HepG2 (cell line): ENCODE results near the gene CNTNAP1. TPM values are rescaled to one million over a fixed set of nuclear protein-coding genes. Genes with fewer than 3 reads are reported as not detected.

Source experiments
- ATAC-seq: fragments of 200-7000 bp; cut with Tn5 transposase; 3 replicates; pipeline ENCODE4 v1.9.1; 2020; ENCODE audit warnings: mild to moderate bottlenecking, moderate library complexity
- BruUV-seq: library from RNA; stranded (reverse); fragments of 400-500 nt; replicated peaks from 2 replicates; lab custom pipeline; 2021; lab: Mats Ljungman, UMichigan
- CTCF ChIA-PET: fragments of 300-600 bp; formaldehyde crosslinking; extraction: SDS; loops from one replicate; lab custom pipeline; 2021; ENCODE audit warnings: low total read pairs, inconsistent platforms, low intra/inter-chr PET ratio; lab: Yijun Ruan, JAX
- POLR2A ChIA-PET: fragments of 350-600 bp; sonication (Branson Sonifier 250); formaldehyde crosslinking; loops from one replicate; lab custom pipeline; 2020; ENCODE audit warnings: antibody characterized with exemption, inconsistent platforms; lab: Yijun Ruan, JAX
- DNase-seq: peaks from one replicate; pipeline ENCODE4 v3.0.0-alpha.2; 2015; ENCODE audit warnings: low spot score
- FAIRE-seq: peaks from 3 replicates; lab custom pipeline; 2011; peaks lifted over from hg19 to GRCh38; lab: Jason Lieb, UNC
- H2AFZ ChIP-seq: one replicate; pipeline ENCODE4 v1.6.1; 2011; ENCODE audit warnings: low read length, inconsistent platforms
- H3K27ac ChIP-seq: fragments of 300-600 bp; 3 replicates; pipeline ENCODE4 v1.8.0; 2011; ENCODE audit warnings: mixed run types, mild to moderate bottlenecking, mixed read lengths, low read length, inconsistent platforms; ENCODE audit not compliant: insufficient read depth; ENCODE audit errors: extremely low read length
- H3K27me3 ChIP-seq, 2 experiments: fragments of 200-600 bp in 1 of 2; 2 replicates in 1 of 2; 3 replicates in 1 of 2; pipeline versions ENCODE4 v1.6.0 to v1.8.0; 2011; ENCODE audit warnings: low read length in 2 of 2, mild to moderate bottlenecking in 2 of 2, moderate library complexity in 2 of 2, inconsistent platforms in 1 of 2; ENCODE audit not compliant: insufficient read depth in 2 of 2, control insufficient read depth in 1 of 2
- H3K36me3 ChIP-seq, 2 experiments: fragments of 200-600 bp in 1 of 2; replicated peaks in 1 of 2; 2 replicates in 1 of 2; 3 replicates in 1 of 2; pipeline versions ENCODE4 v1.5.1 to v1.8.0; 2011; ENCODE audit warnings: low read length in 2 of 2, inconsistent platforms in 1 of 2; ENCODE audit not compliant: insufficient read depth in 2 of 2, control insufficient read depth in 1 of 2
- H3K4me1 ChIP-seq: 2 replicates; pipeline ENCODE4 v1.5.1; 2012; ENCODE audit warnings: low read length, inconsistent platforms; ENCODE audit not compliant: insufficient read depth
- H3K4me2 ChIP-seq: 2 replicates; pipeline ENCODE4 v1.6.0; 2011; ENCODE audit warnings: low read depth, low read length, inconsistent platforms
- H3K4me3 ChIP-seq, 3 experiments: fragments of 200-600 bp in 1 of 3; sonication (generic), shearing (Covaris generic) in 1 of 3; replicated peaks in 1 of 3; 2 replicates each; pipeline ENCODE4 v1.5.1; 2011 to 2016; ENCODE audit warnings: low read length in 3 of 3, inconsistent platforms in 2 of 3, low read depth in 2 of 3, mild to moderate bottlenecking in 2 of 3, control low read depth in 1 of 3, mixed read lengths in 1 of 3; ENCODE audit not compliant: insufficient read depth in 1 of 3
- H3K79me2 ChIP-seq: one replicate; pipeline ENCODE4 v1.6.1; 2011; ENCODE audit warnings: low read length, inconsistent platforms; ENCODE audit not compliant: insufficient read depth
- H3K9ac ChIP-seq: 2 replicates; pipeline ENCODE4 v1.6.0; 2011; ENCODE audit warnings: mild to moderate bottlenecking, low read depth, low read length, inconsistent platforms; ENCODE audit not compliant: insufficient read depth
- H3K9me3 ChIP-seq: 2 replicates; pipeline ENCODE4 v1.5.1; 2012; ENCODE audit warnings: mild to moderate bottlenecking, low read length
- H4K20me1 ChIP-seq: 2 replicates; pipeline ENCODE4 v1.6.0; 2011; ENCODE audit warnings: inconsistent platforms, mild to moderate bottlenecking, low read length, moderate library complexity; ENCODE audit not compliant: insufficient read depth
- NFIB ChIP-seq: sonication (generic); formaldehyde crosslinking; IDR thresholded peaks from 2 replicates; pipeline ENCODE4 v1.9.0; 2021; ENCODE audit warnings: missing genetic modification reagents, mild to moderate bottlenecking, borderline replicate concordance
- RBM39 ChIP-seq: fragments of 200-400 bp; formaldehyde crosslinking; IDR thresholded peaks from one replicate; pipeline ENCODE4 v1.6.1; 2018; ENCODE audit warnings: antibody characterized with exemption, mild to moderate bottlenecking, low read depth, low read length; ENCODE audit not compliant: poor library complexity, severe bottlenecking
- SNRNP70 ChIP-seq: fragments of 200-400 bp; formaldehyde crosslinking; IDR thresholded peaks from 2 replicates; pipeline ENCODE4 v1.6.1; 2017; ENCODE audit warnings: mild to moderate bottlenecking, low read depth, low read length, moderate library complexity
- TCF7 ChIP-seq: sonication (generic); IDR thresholded peaks from 2 replicates; pipeline ENCODE4 v1.6.1; 2016; ENCODE audit warnings: antibody characterized with exemption, low read depth
- WIZ ChIP-seq: sonication (generic); formaldehyde crosslinking; IDR thresholded peaks from 2 replicates; pipeline ENCODE4 v1.5.1; 2020; ENCODE audit warnings: mild to moderate bottlenecking, missing genetic modification reagents
- ZNF17 ChIP-seq: sonication (generic); formaldehyde crosslinking; IDR thresholded peaks from 2 replicates; pipeline ENCODE4 v1.5.0; 2020; ENCODE audit warnings: mild to moderate bottlenecking, missing genetic modification reagents
- ZNF33A ChIP-seq: sonication (generic); formaldehyde crosslinking; IDR thresholded peaks from 2 replicates; pipeline ENCODE4 v1.5.1; 2020; ENCODE audit warnings: missing genetic modification reagents, mild to moderate bottlenecking, moderate library complexity, borderline replicate concordance
- ZNF569 ChIP-seq: sonication (generic); formaldehyde crosslinking; IDR thresholded peaks from 2 replicates; pipeline ENCODE4 v1.5.0; 2020; ENCODE audit warnings: mild to moderate bottlenecking, missing genetic modification reagents, moderate library complexity, borderline replicate concordance
- WGBS: methylation state at CpG from one replicate; pipeline ENCODE4 v1.1.6; 2017; ENCODE audit warnings: low lambda C conversion rate; 5-methylcytosine and 5-hydroxymethylcytosine counted together
- in situ Hi-C: cut with HindIII; loops from 2 replicates; pipeline ENCODE4 v1.10.0; 2017; ENCODE audit warnings: low pct_unique_long_range_greater_than_20kb; ENCODE audit not compliant: extremely low pct_ligation_motif_present
- intact Hi-C: fragments of 100-400 bp; cut with micrococcal nuclease; formaldehyde crosslinking; loops from one replicate; pipeline ENCODE4 v1.10.0; 2022; ENCODE audit not compliant: unreplicated experiment
- polyA plus RNA-seq, 8 experiments: library from polyadenylated mRNA; depleted of rRNA in 3 of 8; stranded (reverse) in 7 of 8; unstranded in 1 of 8; fragments of >200 nt; fragmentation: Illumina TruSeq in 4 of 8; extraction: Trizol in 4 of 8; gene quantifications; 2 replicates each; pipeline versions ENCODE4 v1.2.1 to v1.2.3, GENCODE V29; 2011 to 2016; ENCODE audit warnings: low read depth in 4 of 8, missing spikeins in 1 of 8, mixed read lengths in 1 of 8; ENCODE audit not compliant: insufficient read depth in 1 of 8
- total RNA-seq, 5 experiments: library from RNA; depleted of rRNA; stranded (reverse); fragments of >200 nt; fragmentation: Illumina TruSeq; extraction: Trizol; gene quantifications; 2 replicates each; pipeline ENCODE4 v1.2.3, GENCODE V29; 2016; ENCODE audit warnings: low read depth in 1 of 5
- TF ChIP-seq, protein P1 (sequence below): sonication (generic); formaldehyde crosslinking; IDR thresholded peaks from 2 replicates; pipeline ENCODE4 v1.5.1; 2020; ENCODE audit warnings: missing genetic modification reagents, mild to moderate bottlenecking, borderline replicate concordance

The CNTNAP1 gene
- total and polyA plus RNA-seq, 2 of the 13 experiments (the other 11 are each of a cell fraction or from before 2014, with no cell fraction given), result 4.5 to 7.7 TPM

- 86% methylated on average over 9 of the region's 9 CpGs for WGBS
- Histone ChIP-seq H3K36me3 (peaks cover 4 to 13% of the 10 kb centered on the region in 2 experiments; a peak in 4 of 5 replicates), H3K79me2 (no peaks in the 10 kb centered on the region), H4K20me1 (no peaks in the 10 kb centered on the region), H3K9ac (no peak overlapping the region), H3K9me3 (0 out of 2 replicates have a peak, but pooled peaks cover 5% of the 10 kb centered on the region), H3K4me1 (peaks cover 35% of the 10 kb centered on the region), H3K27me3 (peaks cover 0 to 5% of the 10 kb centered on the region in 2 experiments; a peak in 2 of 5 replicates), H3K27ac (no peak overlapping the region), H2AFZ (no peak overlapping the region), H3K4me3 (no peak overlapping the region), H3K4me2 (no peak overlapping the region)
- ATAC-seq (no peak), DNase-seq (no peak), FAIRE-seq (no peak)
- TF ChIP-seq ZNF17 (CRISPR knock-in tag), result no peak
- TF ChIP-seq, protein P1, sequence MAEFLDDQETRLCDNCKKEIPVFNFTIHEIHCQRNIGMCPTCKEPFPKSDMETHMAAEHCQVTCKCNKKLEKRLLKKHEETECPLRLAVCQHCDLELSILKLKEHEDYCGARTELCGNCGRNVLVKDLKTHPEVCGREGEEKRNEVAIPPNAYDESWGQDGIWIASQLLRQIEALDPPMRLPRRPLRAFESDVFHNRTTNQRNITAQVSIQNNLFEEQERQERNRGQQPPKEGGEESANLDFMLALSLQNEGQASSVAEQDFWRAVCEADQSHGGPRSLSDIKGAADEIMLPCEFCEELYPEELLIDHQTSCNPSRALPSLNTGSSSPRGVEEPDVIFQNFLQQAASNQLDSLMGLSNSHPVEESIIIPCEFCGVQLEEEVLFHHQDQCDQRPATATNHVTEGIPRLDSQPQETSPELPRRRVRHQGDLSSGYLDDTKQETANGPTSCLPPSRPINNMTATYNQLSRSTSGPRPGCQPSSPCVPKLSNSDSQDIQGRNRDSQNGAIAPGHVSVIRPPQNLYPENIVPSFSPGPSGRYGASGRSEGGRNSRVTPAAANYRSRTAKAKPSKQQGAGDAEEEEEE (CRISPR knock-in tag), result no peak
- TF ChIP-seq ZNF33A (CRISPR knock-in tag), result no peak
- no peak for TF ChIP-seq ZNF569 (CRISPR knock-in tag)
- TF ChIP-seq SNRNP70, result no peak
- TF ChIP-seq WIZ (CRISPR knock-in tag), result no peak
- TF ChIP-seq TCF7, result no peak
- no peak for TF ChIP-seq NFIB
- no peak for TF ChIP-seq RBM39
- CTCF ChIA-PET, result no interaction called here
- in situ Hi-C loops, result no loop called here
- intact Hi-C loops, result loop anchor here (5.0 kb wide), 1 partner anchor 41 kb away; no protein-coding TSS in a partner anchor
- POLR2A ChIA-PET, result interaction anchor here (1.6 to 4.5 kb wide), 5 partner anchors 11 to 93 kb away, joined by 11 to 65 read pairs (median 16); partner anchors contain the start of genes PLEKHH3, RETREG3 and TUBG1
- BruUV-seq, result no TSS peak
Measured at GRCh38 chr17:42657824-42658588, 24.3 kb upstream of the CNTNAP1 start.
